CD14-positive monocyte (primary cell): Measurements from ENCODE around the gene MAIP1. TPM values are rescaled to one million over a fixed set of nuclear protein-coding genes. Genes with fewer than 3 reads are reported as not detected.

Source experiments
- DNase-seq, 3 donors: peaks; one replicate each; pipeline ENCODE4 v3.0.0-alpha.2; 2011 to 2022
- H2AFZ ChIP-seq: 2 replicates; pipeline ENCODE4 v1.6.0; 2012; ENCODE audit warnings: mild to moderate bottlenecking, low read depth, low read length, inconsistent platforms; ENCODE audit not compliant: insufficient read depth, poor library complexity, severe bottlenecking
- H3K27ac ChIP-seq, 2 donors: 1 replicate in 1 of 2; 2 replicates in 1 of 2; pipeline ENCODE4 v1.5.1; 2012 to 2013; ENCODE audit warnings: low read length in 2 of 2, control low read depth in 1 of 2, inconsistent platforms in 1 of 2, low read depth in 1 of 2, mild to moderate bottlenecking in 1 of 2
- H3K27me3 ChIP-seq, 2 donors: one replicate each; pipeline versions ENCODE4 v1.6.0 to v1.6.1; 2011 to 2013; ENCODE audit warnings: low read length in 2 of 2; ENCODE audit not compliant: control insufficient read depth in 2 of 2, insufficient read depth in 2 of 2
- H3K36me3 ChIP-seq, 2 donors: replicated peaks in 1 of 2; 1 replicate in 1 of 2; 2 replicates in 1 of 2; pipeline versions ENCODE4 v1.5.1 to v1.6.1; 2012 to 2013; ENCODE audit warnings: low read length in 2 of 2, control low read depth in 1 of 2, inconsistent platforms in 1 of 2, mild to moderate bottlenecking in 1 of 2; ENCODE audit not compliant: insufficient read depth in 2 of 2, control insufficient read depth in 1 of 2
- H3K4me1 ChIP-seq, 2 donors: 1 replicate in 1 of 2; 2 replicates in 1 of 2; pipeline versions ENCODE4 v1.5.1 to v1.6.1; 2012 to 2013; ENCODE audit warnings: low read length in 2 of 2, control low read depth in 1 of 2, inconsistent platforms in 1 of 2, mild to moderate bottlenecking in 1 of 2, moderate library complexity in 1 of 2; ENCODE audit not compliant: insufficient read depth in 2 of 2, control insufficient read depth in 1 of 2
- H3K4me2 ChIP-seq: replicated peaks from 2 replicates; pipeline ENCODE3; 2012; ENCODE audit warnings: low read length, moderate library complexity, mild to moderate bottlenecking; ENCODE audit not compliant: poor library complexity, severe bottlenecking; ENCODE audit errors: extremely low read depth
- H3K4me3 ChIP-seq, 3 experiments: fragments of 200-600 bp in 1 of 3; sonication (generic) in 1 of 3; replicated peaks in 1 of 3; 1 replicate in 2 of 3; 2 replicates in 1 of 3; pipeline ENCODE4 v1.5.1; 2011 to 2013; ENCODE audit warnings: low read length in 3 of 3, mild to moderate bottlenecking in 3 of 3, control low read depth in 2 of 3, low read depth in 2 of 3, inconsistent platforms in 1 of 3, moderate library complexity in 1 of 3
- H3K79me2 ChIP-seq: 2 replicates; pipeline ENCODE4 v1.6.0; 2012; ENCODE audit warnings: mild to moderate bottlenecking, control low read depth, inconsistent platforms, low read length, moderate library complexity; ENCODE audit not compliant: insufficient read depth
- H3K9ac ChIP-seq: 2 replicates; pipeline ENCODE4 v1.6.0; 2017; ENCODE audit warnings: low read length, mild to moderate bottlenecking; ENCODE audit not compliant: insufficient read depth, poor library complexity, severe bottlenecking
- H3K9me3 ChIP-seq, 2 donors: replicated peaks in 1 of 2; 1 replicate in 1 of 2; 2 replicates in 1 of 2; pipeline versions ENCODE4 v1.5.1 to v1.6.1; 2012 to 2013; ENCODE audit warnings: low read length in 2 of 2, control low read depth in 1 of 2; ENCODE audit not compliant: control insufficient read depth in 1 of 2, insufficient read depth in 1 of 2
- H4K20me1 ChIP-seq: 2 replicates; pipeline ENCODE4 v1.6.0; 2012; ENCODE audit warnings: mild to moderate bottlenecking, low read length, control low read depth, moderate library complexity; ENCODE audit not compliant: insufficient read depth
- H3K27ac Mint-ChIP-seq, 7 donors: one replicate each; pipeline ENCODE4 v1.8.0; 2020; ENCODE audit warnings: mild to moderate bottlenecking in 7 of 7, mixed read lengths in 7 of 7, moderate library complexity in 6 of 7, inconsistent platforms in 2 of 7
- H3K27me3 Mint-ChIP-seq, 3 donors: one replicate each; pipeline ENCODE4 v1.8.0; 2021 to 2022; ENCODE audit warnings: low read depth in 3 of 3, mild to moderate bottlenecking in 3 of 3, mixed read lengths in 3 of 3, moderate library complexity in 3 of 3, inconsistent platforms in 1 of 3
- H3K36me3 Mint-ChIP-seq, 2 donors: one replicate each; pipeline ENCODE4 v1.8.0; 2020; ENCODE audit warnings: mixed read lengths in 2 of 2, inconsistent platforms in 1 of 2, mild to moderate bottlenecking in 1 of 2
- H3K4me1 Mint-ChIP-seq: one replicate; pipeline ENCODE4 v1.8.0; 2020; ENCODE audit warnings: mild to moderate bottlenecking, mixed read lengths
- H3K4me3 Mint-ChIP-seq, 2 donors: one replicate each; pipeline ENCODE4 v1.8.0; 2020; ENCODE audit warnings: mild to moderate bottlenecking in 2 of 2, mixed read lengths in 2 of 2, moderate library complexity in 1 of 2
- H3K9me3 Mint-ChIP-seq, 7 donors: one replicate each; pipeline ENCODE4 v1.8.0; 2020 to 2022; ENCODE audit warnings: mixed read lengths in 7 of 7, mild to moderate bottlenecking in 6 of 7, moderate library complexity in 6 of 7, inconsistent platforms in 2 of 7
- WGBS: methylation state at CpG from one replicate; pipeline ENCODE4 v1.1.5; 2013; ENCODE audit warnings: missing lambda C conversion rate; ENCODE audit not compliant: insufficient coverage; 5-methylcytosine and 5-hydroxymethylcytosine counted together
- intact Hi-C, 2 donors: fragments of 100-400 bp; cut with micrococcal nuclease; formaldehyde crosslinking; loops; one replicate each; pipeline versions ENCODE4 v1.15.0 to v1.15.1; 2023
- polyA plus RNA-seq, 3 donors: library from polyadenylated mRNA; depleted of rRNA in 1 of 3; unstranded in 2 of 3; stranded (reverse) in 1 of 3; fragments of 300-500 nt in 2 of 3; fragments of >200 nt in 1 of 3; fragmentation: Illumina TruSeq in 2 of 3; gene quantifications; 1 replicate in 2 of 3; 2 replicates in 1 of 3; pipeline ENCODE4 v1.2.3, GENCODE V29; 2012 to 2021
- TF ChIP-seq, protein P1 (sequence below): fragments of 200-600 bp; IDR thresholded peaks from one replicate; pipeline ENCODE4 v1.8.0; 2022; ENCODE audit warnings: antibody characterized with exemption, mild to moderate bottlenecking

Gene MAIP1
- polyA plus RNA-seq, 3 donors = 2.6 to 13.3 (median 7.6) TPM

DNA sequence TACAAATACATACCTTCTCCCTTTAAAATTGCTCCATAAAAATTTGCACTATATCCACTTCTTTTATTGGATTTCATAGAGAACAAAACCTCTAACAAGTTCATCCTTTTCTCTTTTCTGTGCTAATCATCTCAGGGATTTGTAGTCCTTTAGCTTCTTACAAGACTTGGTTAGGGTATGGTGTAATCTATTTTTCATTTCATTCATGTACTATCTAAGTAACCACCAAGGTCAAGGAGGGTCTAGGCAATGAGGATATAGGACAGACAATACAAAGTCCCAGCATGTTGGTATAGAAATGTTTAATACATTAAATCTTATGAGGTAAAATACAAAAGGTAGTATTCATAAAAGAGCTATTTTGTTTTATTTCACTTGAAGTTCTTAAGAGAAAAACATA is 26.8 kb upstream of the MAIP1 start:
- intact Hi-C loops = no loop called here
- Histone ChIP-seq H3K36me3 (peaks cover 44 to 74% of the 10 kb centered on the region in 2 donors), H3K79me2 (peaks cover 24% of the 10 kb centered on the region), H3K4me1 (no peaks in the 10 kb centered on the region), H3K9me3 (no peaks in the 10 kb centered on the region), H3K9ac (no peak overlapping the region), H3K4me3 (no peak overlapping the region), H4K20me1 (peaks cover 6% of the 10 kb centered on the region), H3K27me3 (no peaks in the 10 kb centered on the region), H3K27ac (no peak overlapping the region), H3K4me2 (no peak overlapping the region), H2AFZ (no peak overlapping the region)
- TF ChIP-seq, protein P1, sequence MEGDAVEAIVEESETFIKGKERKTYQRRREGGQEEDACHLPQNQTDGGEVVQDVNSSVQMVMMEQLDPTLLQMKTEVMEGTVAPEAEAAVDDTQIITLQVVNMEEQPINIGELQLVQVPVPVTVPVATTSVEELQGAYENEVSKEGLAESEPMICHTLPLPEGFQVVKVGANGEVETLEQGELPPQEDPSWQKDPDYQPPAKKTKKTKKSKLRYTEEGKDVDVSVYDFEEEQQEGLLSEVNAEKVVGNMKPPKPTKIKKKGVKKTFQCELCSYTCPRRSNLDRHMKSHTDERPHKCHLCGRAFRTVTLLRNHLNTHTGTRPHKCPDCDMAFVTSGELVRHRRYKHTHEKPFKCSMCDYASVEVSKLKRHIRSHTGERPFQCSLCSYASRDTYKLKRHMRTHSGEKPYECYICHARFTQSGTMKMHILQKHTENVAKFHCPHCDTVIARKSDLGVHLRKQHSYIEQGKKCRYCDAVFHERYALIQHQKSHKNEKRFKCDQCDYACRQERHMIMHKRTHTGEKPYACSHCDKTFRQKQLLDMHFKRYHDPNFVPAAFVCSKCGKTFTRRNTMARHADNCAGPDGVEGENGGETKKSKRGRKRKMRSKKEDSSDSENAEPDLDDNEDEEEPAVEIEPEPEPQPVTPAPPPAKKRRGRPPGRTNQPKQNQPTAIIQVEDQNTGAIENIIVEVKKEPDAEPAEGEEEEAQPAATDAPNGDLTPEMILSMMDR = no peak
- peaks cover 48 to 62% of the 10 kb centered on the region in 2 donors for H3K36me3 Mint-ChIP-seq
- no peaks in the 10 kb centered on the region for H3K4me1 Mint-ChIP-seq
- no peak overlapping the region for H3K27ac Mint-ChIP-seq
- no peak for DNase-seq
- no peak overlapping the region for H3K4me3 Mint-ChIP-seq
- no peaks in the 10 kb centered on the region for H3K27me3 Mint-ChIP-seq
- H3K9me3 Mint-ChIP-seq = no peaks in the 10 kb centered on the region

DNA sequence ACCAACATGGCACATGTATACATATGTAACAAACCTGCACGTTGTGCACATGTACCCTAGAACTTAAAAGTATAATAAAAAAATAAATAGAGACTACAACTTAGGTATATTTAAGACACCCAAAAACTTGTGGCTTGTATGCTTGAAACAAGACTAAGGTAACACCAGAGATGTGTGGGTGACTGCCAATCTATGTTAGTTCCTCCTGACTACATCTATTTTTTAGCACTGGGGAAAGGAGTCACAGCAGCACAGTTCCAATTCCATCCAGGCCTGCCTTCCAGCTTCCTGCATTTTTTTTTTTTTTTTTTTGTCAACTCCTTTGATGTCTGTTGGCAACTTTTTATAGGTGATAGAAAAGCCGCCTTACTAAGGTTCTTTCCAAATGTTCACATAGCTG is 26.1 kb upstream of the MAIP1 start:
- no peaks in the 10 kb centered on the region for H3K4me1 Mint-ChIP-seq
- TF ChIP-seq, protein P1 = no peak
- Histone ChIP-seq H2AFZ (no peak overlapping the region), H3K4me3 (no peak overlapping the region), H3K4me1 (no peaks in the 10 kb centered on the region), H3K27me3 (no peaks in the 10 kb centered on the region), H3K9ac (no peak overlapping the region), H3K4me2 (no peak overlapping the region), H3K27ac (no peak overlapping the region), H3K36me3 (peaks cover 42 to 80% of the 10 kb centered on the region in 2 donors), H4K20me1 (peaks cover under 1% of the 10 kb centered on the region), H3K9me3 (no peaks in the 10 kb centered on the region), H3K79me2 (peaks cover 17% of the 10 kb centered on the region)
- H3K36me3 Mint-ChIP-seq = peaks cover 48 to 62% of the 10 kb centered on the region in 2 donors
- intact Hi-C loops = no loop called here
- no peak overlapping the region for H3K27ac Mint-ChIP-seq
- WGBS = no CpG with 5 or more reads among the region's 2 CpGs
- H3K9me3 Mint-ChIP-seq = no peaks in the 10 kb centered on the region
- no peak overlapping the region for H3K4me3 Mint-ChIP-seq
- DNase-seq = no peak
- no peaks in the 10 kb centered on the region for H3K27me3 Mint-ChIP-seq
